HG03139 (cell line): ENCODE data around the gene PRDM7.
"Not testable (repeated sequence)": the region's sequence is repeated elsewhere in the genome, so short reads cannot be mapped to it uniquely, and the experiment has no call there.

ENCODE experiments used
- ATAC-seq: cut with Tn5 transposase; IDR thresholded peaks from one replicate; pipeline ENCODE4 v1.9.1; 2021; ENCODE audit not compliant: unreplicated experiment

The PRDM7 gene

DNA sequence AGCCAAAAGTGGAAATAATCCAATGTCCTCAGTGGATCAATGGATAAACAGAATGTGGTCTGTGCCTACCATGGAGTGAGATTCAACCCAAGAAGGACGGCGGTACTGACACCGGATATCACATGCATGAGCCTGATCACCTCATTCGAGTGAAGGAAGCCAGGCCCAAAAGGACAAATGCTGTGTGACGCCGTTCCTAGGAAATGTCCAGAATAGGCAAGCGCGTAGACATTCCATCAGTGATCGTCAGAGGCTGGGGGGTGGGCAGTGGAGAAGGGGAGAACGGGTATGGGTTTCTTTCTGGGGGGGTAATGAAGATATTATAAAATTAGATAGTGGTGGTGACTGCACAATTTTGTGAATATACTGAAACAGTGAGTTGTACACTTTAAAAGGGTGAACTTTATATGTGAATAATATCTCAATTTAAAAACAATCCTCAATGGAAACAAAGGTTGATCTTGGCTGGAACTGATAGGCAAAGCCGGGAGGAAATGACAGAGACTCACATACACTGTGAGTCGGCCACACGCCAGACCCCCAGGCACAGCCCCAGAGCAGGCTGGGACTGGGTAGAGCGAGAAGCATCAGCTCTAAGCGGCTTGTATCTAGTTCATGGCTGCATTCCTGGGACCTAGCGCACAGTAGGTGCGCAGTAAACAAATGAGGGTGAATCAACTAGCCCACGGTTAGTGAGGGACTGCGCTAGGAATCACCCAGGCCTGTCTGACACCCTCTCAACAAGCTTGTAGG lies 61.4 kb downstream of the PRDM7 start:
- no peak for ATAC-seq

- ATAC-seq = no peak
Observed at GRCh38 chr16:90012991-90013745, 64.0 kb downstream of the PRDM7 start.

GRCh38 chr16:90011908-90012501 lies 65.1 kb downstream of the PRDM7 start:
- no peak for ATAC-seq

GRCh38 chr16:90011508-90011819 lies 65.7 kb downstream of the PRDM7 start:
- no peak for ATAC-seq

GRCh38 chr16:90010676-90011507 lies 66.2 kb downstream of the PRDM7 start:
- ATAC-seq = no peak

GRCh38 chr16:90009172-90009899 lies 67.8 kb downstream of the PRDM7 start:
- no peak for ATAC-seq

GRCh38 chr16:90008708-90009145 lies 68.4 kb downstream of the PRDM7 start:
- no peak for ATAC-seq

GRCh38 chr16:90007635-90008234 lies 69.4 kb downstream of the PRDM7 start:
- ATAC-seq = not testable (repeated sequence)

DNA sequence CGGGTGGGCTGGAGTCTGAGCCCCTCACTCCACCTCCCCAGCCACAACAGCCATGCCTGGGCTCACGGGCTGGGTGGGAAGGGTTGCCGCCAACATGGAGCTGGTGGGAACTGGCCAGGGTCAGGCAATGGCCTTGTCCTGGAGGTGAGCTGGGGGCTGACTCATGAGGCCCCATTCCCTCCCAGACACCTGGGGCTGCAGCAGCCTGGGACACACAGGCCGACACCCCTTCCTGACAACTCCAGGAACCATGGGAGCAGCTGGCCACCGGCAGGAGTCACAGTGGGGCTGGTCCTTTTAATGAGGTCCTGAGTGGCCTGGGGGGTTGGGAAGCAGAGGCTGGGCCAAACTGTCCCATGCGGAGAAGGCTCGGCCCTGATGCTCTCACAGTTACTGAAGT lies 70.1 kb downstream of the PRDM7 start:
- ATAC-seq = no peak
